ENCODE results near the gene PRKCB.
"Not testable (repeated sequence)": the region's sequence is repeated elsewhere in the genome, so short reads cannot be mapped to it uniquely, and the experiment has no call there.

PRKCB gene

GRCh38 chr16:24108090-24108489 is 272.3 kb downstream of the PRKCB start:
- DNase-seq = not testable (repeated sequence)

- DNase-seq = no peak
Measured at GRCh38 chr16:24111724-24112302, 276.0 kb downstream of the PRKCB start.

GRCh38 chr16:24113115-24113745 is 277.4 kb downstream of the PRKCB start:
- no peak for DNase-seq

GRCh38 chr16:24114876-24115275 is 279.1 kb downstream of the PRKCB start:
- DNase-seq = no peak

GRCh38 chr16:24116046-24116776 is 280.4 kb downstream of the PRKCB start:
- DNase-seq = no peak

GRCh38 chr16:24116989-24117388 is 281.2 kb downstream of the PRKCB start:
- DNase-seq = no peak

- no peak for DNase-seq
Measured at GRCh38 chr16:24117680-24118079, 281.9 kb downstream of the PRKCB start.

GRCh38 chr16:24118126-24118821 is 282.5 kb downstream of the PRKCB start:
- DNase-seq = no peak

GRCh38 chr16:24119807-24120206 is 284.0 kb downstream of the PRKCB start:
- DNase-seq = no peak

GRCh38 chr16:24123275-24123674 is 287.5 kb downstream of the PRKCB start:
- DNase-seq = no peak

- no peak for DNase-seq
Measured at GRCh38 chr16:24124291-24124690, 288.5 kb downstream of the PRKCB start.

GRCh38 chr16:24125214-24125613 is 289.4 kb downstream of the PRKCB start:
- no peak for DNase-seq

GRCh38 chr16:24129412-24129918 is 293.7 kb downstream of the PRKCB start:
- DNase-seq = no peak

- DNase-seq = no peak
Measured at GRCh38 chr16:24130494-24131085, 294.8 kb downstream of the PRKCB start.

- no peak for DNase-seq
Measured at GRCh38 chr16:24131294-24131693, 295.5 kb downstream of the PRKCB start.

GRCh38 chr16:24132048-24132796 is 296.4 kb downstream of the PRKCB start:
- no peak for DNase-seq

- DNase-seq = no peak
Measured at GRCh38 chr16:24132797-24133155, 297.0 kb downstream of the PRKCB start.

- DNase-seq = peak; percentile 1
Measured at GRCh38 chr16:24135624-24136565, 300.1 kb downstream of the PRKCB start.

GRCh38 chr16:24138024-24138423 is 302.2 kb downstream of the PRKCB start:
- DNase-seq = no peak

- no peak for DNase-seq
Measured at GRCh38 chr16:24138575-24138974, 302.8 kb downstream of the PRKCB start.

- no peak for DNase-seq
Measured at GRCh38 chr16:24139282-24139681, 303.5 kb downstream of the PRKCB start.
